ENCODE results near the gene MTMR3. TPM values are rescaled to one million over a fixed set of nuclear protein-coding genes. Genes with fewer than 3 reads are reported as not detected.

MTMR3 gene
- total RNA-seq, 1 donor from 2014 or later, result 41.0 TPM

DNA sequence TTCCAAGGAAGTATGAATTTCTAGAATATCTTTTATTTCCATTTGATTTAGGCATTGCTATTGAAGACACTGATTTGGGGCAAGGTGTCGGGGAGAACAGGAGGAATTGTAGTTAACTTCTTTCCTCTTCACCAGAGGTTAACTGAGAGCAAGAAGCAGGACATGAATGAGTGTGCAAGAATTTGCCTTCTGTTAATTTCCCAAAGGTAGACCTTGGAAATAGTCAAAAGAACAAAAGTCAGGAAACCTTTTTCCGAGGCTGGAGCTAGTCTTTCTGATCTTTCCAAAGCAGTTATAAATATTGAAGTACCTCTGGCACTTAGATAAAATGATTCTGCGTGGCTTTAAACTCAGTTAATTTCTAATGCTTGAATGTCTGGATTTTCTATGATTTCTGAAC, 66.9 kb downstream of the MTMR3 start:
- Histone ChIP-seq H3K27me3 (ENCODE audit: insufficient read depth, low read length) (no peaks in the 10 kb centered on the region), H3K9ac (ENCODE audit: low read length) (no peak overlapping the region), H3K4me1 (ENCODE audit: insufficient read depth, low read length) (no peaks in the 10 kb centered on the region), H3K36me3 (ENCODE audit: insufficient read depth, low read length) (no peaks in the 10 kb centered on the region), H3K27ac (ENCODE audit: low read depth, low read length) (no peak overlapping the region), H3K4me3 (ENCODE audit: insufficient read depth, low read depth, low read length) (no peak overlapping the region), H3K79me2 (ENCODE audit: insufficient read depth, low read length) (peaks cover 86% of the 10 kb centered on the region), H3K9me3 (ENCODE audit: insufficient read depth, low read depth, low read length) (no peaks in the 10 kb centered on the region), H2AFZ (ENCODE audit: low read depth, low read length) (no peak overlapping the region), H3K4me2 (ENCODE audit: low read length) (no peak overlapping the region), H4K20me1 (ENCODE audit: insufficient read depth, low read length) (peaks cover 65% of the 10 kb centered on the region)
- FAIRE-seq (no peak), DNase-seq (ENCODE audit: low read depth) (no peak)
- no peaks in the 10 kb centered on the region for H3K36me3 Mint-ChIP-seq (ENCODE audit: low read depth, unreplicated experiment)
- TF ChIP-seq EZH2 (IDR thresholded peaks at IDR 0.05; ENCODE audit: insufficient read depth, low read length), result no peak
- TF ChIP-seq, protein P1, sequence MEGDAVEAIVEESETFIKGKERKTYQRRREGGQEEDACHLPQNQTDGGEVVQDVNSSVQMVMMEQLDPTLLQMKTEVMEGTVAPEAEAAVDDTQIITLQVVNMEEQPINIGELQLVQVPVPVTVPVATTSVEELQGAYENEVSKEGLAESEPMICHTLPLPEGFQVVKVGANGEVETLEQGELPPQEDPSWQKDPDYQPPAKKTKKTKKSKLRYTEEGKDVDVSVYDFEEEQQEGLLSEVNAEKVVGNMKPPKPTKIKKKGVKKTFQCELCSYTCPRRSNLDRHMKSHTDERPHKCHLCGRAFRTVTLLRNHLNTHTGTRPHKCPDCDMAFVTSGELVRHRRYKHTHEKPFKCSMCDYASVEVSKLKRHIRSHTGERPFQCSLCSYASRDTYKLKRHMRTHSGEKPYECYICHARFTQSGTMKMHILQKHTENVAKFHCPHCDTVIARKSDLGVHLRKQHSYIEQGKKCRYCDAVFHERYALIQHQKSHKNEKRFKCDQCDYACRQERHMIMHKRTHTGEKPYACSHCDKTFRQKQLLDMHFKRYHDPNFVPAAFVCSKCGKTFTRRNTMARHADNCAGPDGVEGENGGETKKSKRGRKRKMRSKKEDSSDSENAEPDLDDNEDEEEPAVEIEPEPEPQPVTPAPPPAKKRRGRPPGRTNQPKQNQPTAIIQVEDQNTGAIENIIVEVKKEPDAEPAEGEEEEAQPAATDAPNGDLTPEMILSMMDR (IDR thresholded peaks at IDR 0.05; ENCODE audit: insufficient read depth, low read depth, low read length), result no peak
- no peaks in the 10 kb centered on the region for H3K9me3 Mint-ChIP-seq (ENCODE audit: unreplicated experiment)
- H3K4me1 Mint-ChIP-seq (ENCODE audit: low read depth, unreplicated experiment), result peaks cover 54% of the 10 kb centered on the region
- no peak overlapping the region for H3K4me3 Mint-ChIP-seq (ENCODE audit: unreplicated experiment)
- no peaks in the 10 kb centered on the region for H3K27me3 Mint-ChIP-seq (ENCODE audit: low read depth, unreplicated experiment)
- peak overlapping the region; percentile 72 for H3K27ac Mint-ChIP-seq (ENCODE audit: unreplicated experiment)

DNA sequence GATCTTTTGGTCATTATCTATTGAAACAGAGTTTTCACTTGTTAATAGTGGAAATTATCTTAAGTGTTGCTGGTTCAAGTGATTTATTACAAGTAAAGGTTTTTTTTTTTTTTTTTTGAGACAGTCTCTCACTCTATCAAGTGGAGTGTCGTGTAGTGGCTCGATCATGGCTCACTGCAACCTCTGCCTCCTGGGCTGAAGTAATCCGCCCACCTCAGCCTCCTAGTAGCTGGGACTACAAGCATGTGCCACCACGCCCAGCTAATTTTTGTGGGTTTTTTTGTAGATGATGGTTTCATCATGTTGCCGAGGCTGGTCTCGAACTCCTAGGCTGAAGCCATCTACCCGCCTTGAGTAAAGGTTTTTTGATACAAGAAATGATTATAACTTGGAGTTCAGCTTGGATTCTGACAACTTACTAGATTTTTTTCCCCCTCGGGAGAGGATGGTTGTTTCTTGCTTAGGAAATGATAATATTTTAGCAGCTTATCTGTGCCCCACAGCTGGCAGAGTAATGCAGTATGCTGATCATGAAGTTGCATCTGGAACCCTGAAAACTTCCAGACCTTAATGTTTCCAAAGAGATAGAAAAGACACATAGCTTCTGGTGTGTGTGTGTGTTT, 68.9 kb downstream of the MTMR3 start:
- Mint-ChIP-seq H3K36me3 (ENCODE audit: low read depth, unreplicated experiment) (peaks cover 3% of the 10 kb centered on the region), H3K27ac (ENCODE audit: unreplicated experiment) (no peak overlapping the region), H3K27me3 (ENCODE audit: low read depth, unreplicated experiment) (no peaks in the 10 kb centered on the region), H3K9me3 (ENCODE audit: unreplicated experiment) (no peaks in the 10 kb centered on the region), H3K4me3 (ENCODE audit: unreplicated experiment) (no peak overlapping the region), H3K4me1 (ENCODE audit: low read depth, unreplicated experiment) (peaks cover 45% of the 10 kb centered on the region)
- Histone ChIP-seq H3K9ac (ENCODE audit: low read length) (no peak overlapping the region), H2AFZ (ENCODE audit: low read depth, low read length) (no peak overlapping the region), H4K20me1 (ENCODE audit: insufficient read depth, low read length) (peaks cover 68% of the 10 kb centered on the region), H3K27ac (ENCODE audit: low read depth, low read length) (no peak overlapping the region), H3K4me2 (ENCODE audit: low read length) (no peak overlapping the region), H3K4me1 (ENCODE audit: insufficient read depth, low read length) (no peaks in the 10 kb centered on the region), H3K4me3 (ENCODE audit: insufficient read depth, low read depth, low read length) (no peak overlapping the region), H3K36me3 (ENCODE audit: insufficient read depth, low read length) (no peaks in the 10 kb centered on the region), H3K9me3 (ENCODE audit: insufficient read depth, low read depth, low read length) (no peaks in the 10 kb centered on the region), H3K79me2 (ENCODE audit: insufficient read depth, low read length) (peaks cover 80% of the 10 kb centered on the region), H3K27me3 (ENCODE audit: insufficient read depth, low read length) (no peaks in the 10 kb centered on the region)
- no peak for DNase-seq (ENCODE audit: low read depth)
- TF ChIP-seq, protein P1 (IDR thresholded peaks at IDR 0.05; ENCODE audit: insufficient read depth, low read depth, low read length), result no peak
- no peak for TF ChIP-seq EZH2 (IDR thresholded peaks at IDR 0.05; ENCODE audit: insufficient read depth, low read length)
- no peak for FAIRE-seq

DNA sequence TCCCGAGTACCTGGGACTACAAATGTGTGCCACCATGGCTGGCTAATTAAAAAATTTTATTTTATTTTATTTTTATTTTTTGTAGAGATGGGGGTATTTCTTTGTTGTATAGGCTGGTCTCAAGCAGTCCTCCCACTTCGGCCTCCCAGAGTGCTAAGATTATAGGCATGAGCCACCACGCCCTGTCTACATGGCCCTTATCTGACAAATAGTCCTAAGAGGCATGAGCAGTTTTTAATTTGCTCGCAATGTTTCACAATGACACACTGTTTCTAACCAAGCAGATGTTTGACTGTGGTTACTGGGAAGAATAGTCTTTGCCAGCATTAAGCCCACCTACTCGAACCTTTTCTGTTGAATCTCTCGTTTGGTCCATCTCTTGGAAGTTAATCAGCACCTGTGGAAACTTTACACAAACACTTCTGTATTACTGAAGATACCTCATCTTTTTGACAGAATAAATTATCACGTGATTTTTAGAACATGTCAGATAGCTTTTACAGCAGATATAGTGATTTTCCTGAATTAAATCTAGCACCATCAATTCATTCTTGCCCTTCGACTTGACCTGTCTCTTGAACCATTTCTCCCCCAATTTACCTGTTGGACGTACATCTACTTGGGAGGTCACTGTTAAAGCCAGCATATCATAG, 71.4 kb downstream of the MTMR3 start:
- Mint-ChIP-seq H3K9me3 (ENCODE audit: unreplicated experiment) (no peaks in the 10 kb centered on the region), H3K36me3 (ENCODE audit: low read depth, unreplicated experiment) (peaks cover 5% of the 10 kb centered on the region), H3K27me3 (ENCODE audit: low read depth, unreplicated experiment) (no peaks in the 10 kb centered on the region), H3K4me3 (ENCODE audit: unreplicated experiment) (no peak overlapping the region), H3K4me1 (ENCODE audit: low read depth, unreplicated experiment) (peaks cover 30% of the 10 kb centered on the region), H3K27ac (ENCODE audit: unreplicated experiment) (no peak overlapping the region)
- FAIRE-seq (no peak), DNase-seq (ENCODE audit: low read depth) (peak; percentile 23)
- H3K4me1 ChIP-seq (ENCODE audit: insufficient read depth, low read length), result no peaks in the 10 kb centered on the region
- no peak overlapping the region for H3K9ac ChIP-seq (ENCODE audit: low read length)
- no peak overlapping the region for H2AFZ ChIP-seq (ENCODE audit: low read depth, low read length)
- no peak for TF ChIP-seq EZH2 (IDR thresholded peaks at IDR 0.05; ENCODE audit: insufficient read depth, low read length)
- TF ChIP-seq, protein P1 (IDR thresholded peaks at IDR 0.05; ENCODE audit: insufficient read depth, low read depth, low read length), result no peak
- H3K79me2 ChIP-seq (ENCODE audit: insufficient read depth, low read length), result peaks cover 68% of the 10 kb centered on the region
- H3K9me3 ChIP-seq (ENCODE audit: insufficient read depth, low read depth, low read length), result no peaks in the 10 kb centered on the region
- H3K36me3 ChIP-seq (ENCODE audit: insufficient read depth, low read length), result no peaks in the 10 kb centered on the region
- H3K27ac ChIP-seq (ENCODE audit: low read depth, low read length), result no peak overlapping the region
- no peaks in the 10 kb centered on the region for H3K27me3 ChIP-seq (ENCODE audit: insufficient read depth, low read length)
- no peak overlapping the region for H3K4me3 ChIP-seq (ENCODE audit: insufficient read depth, low read depth, low read length)
- H4K20me1 ChIP-seq (ENCODE audit: insufficient read depth, low read length), result peaks cover 59% of the 10 kb centered on the region
- no peak overlapping the region for H3K4me2 ChIP-seq (ENCODE audit: low read length)
